HG03280 (cell line): Measurements from ENCODE around the gene TOR3A.
"Not testable (repeated sequence)": the region's sequence is repeated elsewhere in the genome, so short reads cannot be mapped to it uniquely, and the experiment has no call there.

Experiments
- ATAC-seq: cut with Tn5 transposase; IDR thresholded peaks from one replicate; pipeline ENCODE4 v1.9.1; 2021; ENCODE audit warnings: mild to moderate bottlenecking, moderate library complexity; ENCODE audit not compliant: unreplicated experiment

Gene TOR3A

GRCh38 chr1:179107706-179108629, 26.1 kb downstream of the TOR3A start:
- ATAC-seq = no peak

GRCh38 chr1:179108644-179109043, 26.8 kb downstream of the TOR3A start:
- no peak for ATAC-seq

- no peak for ATAC-seq
These were observed 33.3 kb downstream of the TOR3A start for GRCh38 chr1:179115181-179115580.

GRCh38 chr1:179119513-179119912, 37.6 kb downstream of the TOR3A start:
- ATAC-seq = no peak

DNA sequence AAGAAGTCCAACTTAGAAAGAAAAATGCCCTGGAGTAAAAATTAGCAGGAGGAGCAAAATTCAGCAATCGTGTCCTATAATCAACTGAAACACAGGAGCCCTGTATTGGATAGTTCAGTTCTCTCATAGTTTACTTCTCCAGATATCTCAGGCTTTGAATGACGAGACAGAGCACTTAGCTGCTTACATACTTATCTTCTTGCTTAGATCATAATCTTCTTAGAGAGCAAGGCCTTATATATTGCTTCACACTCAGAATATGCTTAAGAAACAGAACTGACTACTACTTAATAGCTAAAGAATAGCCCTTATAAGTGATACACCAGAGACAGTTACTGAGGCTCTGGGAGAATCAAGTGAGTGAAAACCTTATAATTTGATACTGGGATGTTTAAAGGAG, 38.9 kb downstream of the TOR3A start:
- ATAC-seq = no peak

GRCh38 chr1:179121159-179121938, 39.5 kb downstream of the TOR3A start:
- no peak for ATAC-seq

DNA sequence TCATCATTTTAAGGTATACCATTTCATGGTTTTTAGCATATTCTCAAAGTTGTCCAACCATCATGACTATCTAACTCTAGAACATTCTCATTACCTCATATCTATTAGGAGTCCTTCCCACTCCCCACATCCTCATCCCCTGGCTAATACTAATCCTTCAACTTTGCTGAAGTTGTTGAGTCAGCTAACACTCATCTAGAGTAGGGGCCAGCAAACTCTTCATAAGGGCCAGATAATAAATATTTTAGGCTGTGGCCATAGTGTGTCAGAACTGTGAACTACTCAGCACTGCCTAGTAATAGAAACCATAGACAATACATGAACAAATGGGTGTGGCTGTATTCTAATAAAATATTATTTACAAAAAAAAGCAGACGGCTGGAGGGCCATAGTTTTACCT, 43.0 kb downstream of the TOR3A start:
- no peak for ATAC-seq

- no peak for ATAC-seq
These were observed 44.6 kb downstream of the TOR3A start for GRCh38 chr1:179126338-179127060.

DNA sequence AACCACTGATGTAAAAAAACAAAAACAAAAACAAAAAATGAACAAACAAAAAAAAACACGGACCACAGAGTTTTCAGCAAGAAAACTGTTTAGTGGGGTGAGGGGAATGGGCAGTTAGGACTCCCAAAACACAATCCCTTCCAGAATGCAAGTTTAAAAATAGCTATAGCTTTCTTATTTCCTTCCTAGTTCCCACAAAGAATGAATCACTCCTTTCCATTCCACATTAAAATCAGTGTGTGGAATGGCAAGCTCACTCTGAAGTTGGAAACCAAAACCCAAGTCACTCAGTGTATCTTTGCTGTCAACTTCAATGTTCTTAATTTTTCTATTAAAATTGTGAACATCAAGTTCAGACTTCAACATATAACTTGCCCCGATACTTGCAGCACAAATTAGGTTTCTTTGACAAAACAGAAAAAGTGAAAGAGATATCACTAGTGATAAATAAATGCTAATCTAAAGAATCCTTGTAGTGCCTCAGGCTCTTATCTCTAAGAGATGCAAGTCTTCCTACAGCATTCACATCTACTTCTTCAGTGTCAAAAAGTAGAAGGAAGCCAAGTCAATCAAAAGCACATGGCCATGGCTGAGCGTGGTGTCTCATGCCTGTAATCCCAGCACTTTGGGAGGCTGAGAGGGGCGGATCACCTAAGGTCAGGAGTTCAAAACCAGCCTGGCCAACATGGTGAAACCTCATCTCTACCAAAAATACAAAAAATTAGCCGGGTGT, 45.5 kb downstream of the TOR3A start:
- no peak for ATAC-seq

DNA sequence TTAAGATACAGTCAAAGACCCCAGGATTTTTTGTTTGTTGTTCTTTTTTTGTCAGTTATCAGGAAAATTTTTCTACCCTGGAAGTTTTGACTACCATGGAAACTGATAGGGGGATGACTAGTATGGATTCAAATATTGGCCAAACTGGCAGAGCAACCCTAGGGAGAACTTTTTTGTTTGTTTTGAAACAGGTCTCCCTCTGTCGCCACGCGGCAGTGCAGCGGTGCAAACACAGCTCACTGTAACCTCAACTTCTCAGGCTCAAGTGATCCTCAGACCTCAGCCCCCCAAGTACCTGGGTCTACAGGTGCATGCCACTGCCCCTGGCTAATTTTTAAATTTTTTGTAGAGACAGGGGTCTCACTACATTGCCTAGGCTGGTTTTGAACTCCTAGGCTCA, 46.6 kb downstream of the TOR3A start:
- ATAC-seq = no peak

- peak; percentile 91 for ATAC-seq
These were observed 48.0 kb downstream of the TOR3A start for GRCh38 chr1:179129702-179130473.

DNA sequence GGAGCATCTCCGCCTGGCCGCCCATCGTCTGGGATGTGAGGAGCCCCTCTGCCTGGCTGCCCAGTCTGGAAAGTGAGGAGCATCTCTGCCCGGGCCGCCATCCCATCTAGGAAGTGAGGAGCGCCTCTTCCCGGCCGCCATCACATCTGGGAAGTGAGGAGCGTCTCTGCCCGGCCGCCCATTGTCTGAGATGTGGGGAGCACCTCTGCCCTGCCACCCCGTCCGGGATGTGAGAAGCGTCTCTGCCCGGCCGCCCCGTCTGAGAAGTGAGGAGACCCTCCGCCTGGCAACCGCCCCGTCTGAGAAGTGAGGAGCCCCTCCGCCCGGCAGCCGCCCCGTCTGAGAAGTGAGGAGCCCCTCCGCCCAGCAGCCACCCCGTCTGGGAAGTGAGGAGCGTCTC, 53.3 kb downstream of the TOR3A start:
- ATAC-seq = not testable (repeated sequence)

- ATAC-seq = not testable (repeated sequence)
These were observed 53.8 kb downstream of the TOR3A start for GRCh38 chr1:179135707-179136106.

DNA sequence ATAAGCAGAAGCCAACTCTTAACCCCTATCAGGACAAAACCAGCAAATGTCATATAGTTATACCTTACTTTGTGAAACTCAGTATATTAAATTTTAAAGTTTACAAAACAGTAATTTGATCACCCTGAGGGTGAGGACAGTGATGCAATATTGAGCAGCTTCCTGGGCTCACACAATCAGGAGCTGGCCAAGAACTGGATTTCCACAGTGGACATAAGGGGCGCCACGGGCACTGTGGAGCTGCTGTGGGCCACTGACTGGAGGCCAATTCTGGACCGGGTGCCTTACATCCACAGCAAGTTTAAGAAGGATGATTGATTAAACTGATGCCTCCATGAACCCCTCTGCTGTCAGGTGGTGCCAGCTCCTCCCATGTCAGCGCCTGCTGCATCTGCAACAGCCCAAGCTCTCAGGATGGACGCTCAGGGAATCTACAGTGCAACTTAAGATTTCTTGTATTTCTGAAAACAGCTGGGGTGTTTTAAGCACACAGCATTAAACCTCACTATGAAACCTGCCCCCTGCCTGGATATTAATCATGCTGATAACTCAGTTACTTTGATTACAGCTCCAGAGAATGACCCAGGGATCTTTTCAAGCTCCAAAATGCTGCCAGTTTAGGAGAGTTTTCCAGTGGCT, 55.9 kb downstream of the TOR3A start:
- ATAC-seq = no peak

DNA sequence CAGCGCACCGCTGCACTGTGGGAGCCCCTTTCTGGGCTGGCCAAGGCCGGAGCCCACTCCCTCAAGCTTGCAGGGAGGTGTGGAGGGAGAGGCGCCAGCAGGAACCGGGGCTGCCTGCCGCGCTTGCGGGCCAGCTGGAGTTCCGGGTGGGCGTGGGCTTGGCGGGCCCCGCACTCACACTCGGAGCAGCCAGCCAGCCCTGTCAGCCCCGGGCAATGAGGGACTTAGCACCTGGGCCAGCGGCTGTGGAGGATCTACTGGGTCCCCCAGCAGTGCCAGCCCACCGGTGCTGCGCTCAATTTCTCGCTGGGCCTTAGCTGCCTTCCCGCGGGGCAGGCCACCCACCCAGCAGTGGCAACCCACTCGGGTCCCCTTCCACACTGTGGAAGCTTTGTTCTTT, 56.9 kb downstream of the TOR3A start:
- ATAC-seq = not testable (repeated sequence)

GRCh38 chr1:179141592-179142251, 59.9 kb downstream of the TOR3A start:
- ATAC-seq = no peak

GRCh38 chr1:179142889-179143299, 61.0 kb downstream of the TOR3A start:
- no peak for ATAC-seq

- ATAC-seq = no peak
These were observed 61.5 kb downstream of the TOR3A start for GRCh38 chr1:179143322-179143721.

- ATAC-seq = no peak
These were observed 62.8 kb downstream of the TOR3A start for GRCh38 chr1:179144626-179145025.
